Stimulated activated CD4-positive, alpha-beta T cell treated with anti-CD3 and anti-CD28 coated beads, Interleukin-1b, Interleukin-23, amount 100 ng/mL, for 48 hours (primary cell): ENCODE results near the gene ADORA1.

ENCODE experiments used
- DNase-seq: peaks from one replicate; pipeline ENCODE4 v3.0.0-alpha.2; 2020

Gene ADORA1

DNA sequence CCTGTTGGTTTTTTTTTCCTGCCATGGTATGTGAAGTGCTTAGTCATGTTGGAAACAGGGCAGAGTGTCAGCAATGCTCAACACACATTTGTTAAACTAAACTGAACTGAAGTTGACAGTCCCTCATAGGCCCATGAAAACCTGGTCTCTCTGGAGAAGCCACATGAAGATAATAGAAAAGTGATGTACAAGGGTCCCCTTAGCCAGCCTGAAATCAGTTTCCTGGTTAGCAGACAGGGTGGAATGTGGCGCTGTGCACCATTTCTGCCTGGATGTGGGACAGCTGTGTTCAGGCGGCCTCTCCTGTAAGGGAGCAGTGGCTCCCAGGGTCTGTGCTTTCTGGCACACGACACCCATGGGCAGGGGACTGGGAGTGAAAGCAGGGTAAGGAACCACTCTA is 68.8 kb downstream of the ADORA1 start:
- DNase-seq = no peak

DNA sequence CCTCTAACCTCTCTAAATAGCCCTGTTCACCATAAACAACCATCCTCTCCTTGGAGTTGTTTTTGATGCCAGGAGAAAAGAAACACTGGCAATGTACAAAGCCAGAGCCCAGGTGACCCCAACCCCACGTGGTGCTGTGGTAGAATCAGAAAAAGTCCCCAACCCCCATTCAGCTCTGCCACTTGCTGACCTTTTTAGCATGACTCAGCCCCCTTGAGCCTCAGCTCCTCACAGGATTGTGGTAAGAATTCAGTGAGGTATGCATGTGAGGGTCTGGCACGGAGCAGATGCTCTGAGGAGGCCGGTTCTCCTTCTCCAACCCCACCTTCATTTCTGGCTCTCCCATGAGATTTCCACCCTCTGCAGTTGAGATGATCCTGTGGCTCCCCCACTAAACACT is 70.1 kb downstream of the ADORA1 start:
- no peak for DNase-seq

DNA sequence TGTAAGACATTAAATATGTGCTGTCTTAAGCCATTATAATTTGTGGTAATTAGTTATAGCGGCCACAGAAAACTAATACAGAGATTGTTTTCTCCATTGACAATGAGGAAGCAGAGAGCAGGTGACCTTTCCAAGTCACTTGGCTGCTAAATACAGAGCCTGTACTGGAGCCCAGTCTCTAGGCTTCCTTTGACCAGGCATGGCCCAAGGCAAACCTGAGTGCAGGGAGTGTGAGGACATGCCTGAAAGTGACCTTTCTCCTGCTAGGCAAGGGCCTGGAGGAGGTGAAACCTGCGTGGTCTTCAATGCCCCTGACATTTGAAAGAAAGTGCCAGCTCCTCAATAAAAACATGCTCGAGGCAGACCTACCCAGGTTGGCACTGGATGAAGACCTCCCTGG is 71.5 kb downstream of the ADORA1 start:
- DNase-seq = no peak

DNA sequence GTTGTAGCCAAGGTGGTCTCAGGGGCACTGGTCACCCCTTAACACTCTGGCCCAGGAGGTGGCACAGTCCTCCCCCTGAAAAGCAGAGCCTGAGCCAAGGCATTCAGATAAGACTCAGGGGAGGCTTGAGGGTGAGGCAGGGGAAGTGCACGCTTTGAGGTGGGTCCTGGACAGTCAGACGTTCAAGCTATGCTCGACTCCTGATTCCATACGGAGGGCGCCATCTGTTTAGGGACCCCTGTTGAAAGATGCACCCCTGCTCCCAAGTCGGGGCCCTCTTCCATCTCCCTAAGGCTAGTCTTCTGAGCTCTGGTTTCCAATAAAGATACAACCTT is 71.9 kb downstream of the ADORA1 start:
- DNase-seq = no peak

DNA sequence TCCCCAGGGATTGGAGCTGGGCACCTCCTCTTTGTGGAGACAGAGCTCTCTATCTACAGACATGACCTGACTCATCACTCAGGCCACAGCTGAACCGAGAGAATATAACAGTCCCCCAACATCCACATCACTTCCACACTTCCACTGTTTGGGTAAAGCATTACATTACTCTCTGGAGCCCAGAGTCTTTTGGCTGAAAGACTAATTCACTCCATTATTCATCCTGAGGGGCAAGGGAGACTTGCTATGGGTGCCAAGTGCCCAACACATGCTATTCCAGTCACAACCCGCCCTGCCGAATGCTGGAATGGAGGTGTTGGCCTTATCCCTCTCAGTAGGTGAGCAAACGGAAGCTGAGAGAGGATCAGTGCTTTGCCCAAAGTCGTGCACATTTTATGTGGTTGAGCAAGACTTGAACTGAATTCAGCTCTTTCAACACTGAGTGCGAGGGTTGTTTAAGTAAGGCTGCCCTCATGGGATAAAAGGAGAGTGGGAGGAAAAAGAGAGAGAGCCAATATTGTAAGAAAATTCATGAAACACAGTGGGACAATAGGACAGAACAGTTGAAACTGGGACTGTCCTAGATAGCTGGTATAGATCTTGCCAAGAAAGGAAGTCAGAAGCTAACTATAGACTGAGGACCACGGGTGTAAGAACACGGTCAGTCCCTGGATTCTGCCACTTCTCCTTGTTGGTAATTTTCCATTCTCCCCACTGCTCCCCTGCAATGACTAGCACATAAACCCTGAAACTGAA is 72.5 kb downstream of the ADORA1 start:
- DNase-seq = no peak

DNA sequence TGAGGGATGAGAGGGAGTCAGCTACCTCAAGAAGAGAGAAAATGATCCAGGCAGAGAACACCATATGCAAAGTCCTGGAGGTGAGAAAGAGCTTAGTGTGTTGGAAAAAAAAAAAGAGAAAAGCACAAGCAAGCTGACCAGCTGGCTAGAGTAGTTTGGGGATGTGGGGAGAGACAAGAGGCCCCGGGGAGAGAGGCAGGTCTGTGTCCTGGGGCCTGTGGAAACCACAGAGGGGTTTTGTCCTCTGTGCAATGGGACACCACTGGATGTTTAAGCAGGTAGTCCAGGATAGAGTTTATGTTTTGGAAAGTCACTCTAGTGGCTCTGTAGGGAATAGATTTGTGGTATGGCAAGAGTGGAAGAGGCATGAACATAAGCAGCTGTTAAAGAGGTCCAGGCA is 73.4 kb downstream of the ADORA1 start:
- DNase-seq = no peak

DNA sequence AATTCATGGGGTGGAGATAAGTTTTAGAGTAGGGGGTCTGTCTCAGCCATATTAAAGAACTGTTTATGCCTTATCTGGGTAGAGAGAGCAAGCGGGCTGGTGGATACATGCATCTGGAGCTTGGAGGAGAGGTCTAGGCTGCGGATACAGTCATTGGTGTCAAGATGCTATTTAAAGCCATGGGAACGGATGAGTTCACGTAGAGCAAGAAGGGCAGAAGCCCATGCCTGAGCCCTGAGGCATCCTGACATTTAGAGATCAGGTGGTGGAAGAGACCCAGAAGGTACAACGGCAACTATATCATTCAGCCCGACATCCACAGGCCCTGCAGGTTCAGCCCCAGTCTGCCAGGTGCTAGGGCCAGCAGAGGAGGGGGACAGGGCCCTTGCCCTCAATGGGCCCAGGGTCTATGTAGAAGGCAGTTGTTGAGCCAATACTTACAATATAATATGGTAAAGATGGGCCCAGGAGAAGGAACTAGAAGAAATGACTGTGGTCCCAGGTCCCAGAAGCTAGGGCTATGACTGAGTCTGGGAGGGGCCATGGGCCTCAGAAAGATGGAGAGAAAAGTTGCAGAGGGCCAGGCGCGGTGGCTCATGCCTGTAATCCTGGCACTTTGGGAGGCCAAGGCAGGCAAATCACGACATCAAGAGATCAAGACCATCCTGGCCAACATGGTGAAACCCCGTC is 74.1 kb downstream of the ADORA1 start:
- no peak for DNase-seq

DNA sequence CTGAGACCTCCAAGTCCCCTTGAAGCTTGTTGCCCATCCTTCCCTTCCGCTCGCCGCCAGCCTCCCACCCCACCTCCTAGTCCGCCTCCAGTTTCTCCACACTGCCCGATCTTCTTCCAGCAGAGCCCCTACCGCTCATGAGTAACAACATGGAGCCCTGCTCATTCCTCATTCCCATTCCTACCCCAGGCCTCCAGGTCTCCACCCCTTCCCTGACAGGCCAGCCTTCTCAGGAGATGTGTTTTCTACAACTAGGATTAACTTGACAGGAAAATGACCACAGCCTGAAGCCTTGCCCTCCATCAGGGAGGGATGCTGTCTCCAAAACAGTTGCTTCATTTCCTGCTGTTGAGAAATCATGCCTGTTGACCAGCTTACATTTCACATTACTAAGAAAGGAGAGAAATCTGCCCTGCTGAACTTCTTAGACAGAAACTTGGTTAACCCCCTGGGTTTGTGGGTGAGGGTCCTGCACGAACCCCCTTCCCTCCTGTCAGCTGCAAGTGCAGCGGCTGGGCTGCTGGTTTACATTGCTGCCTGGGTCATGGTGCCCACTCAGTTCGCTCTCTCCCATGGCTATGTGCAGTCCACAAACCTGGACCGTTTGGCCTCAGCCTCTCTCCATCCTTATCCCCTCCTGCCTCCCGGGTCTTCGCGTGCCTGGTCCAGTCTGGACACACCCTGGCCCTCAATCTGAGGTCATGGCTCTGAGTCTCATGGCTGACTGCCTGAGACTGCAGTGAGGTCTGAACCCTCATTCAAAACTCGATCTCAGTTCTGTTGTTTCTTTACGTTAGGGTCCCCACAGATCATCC is 75.1 kb downstream of the ADORA1 start:
- DNase-seq = no peak

DNA sequence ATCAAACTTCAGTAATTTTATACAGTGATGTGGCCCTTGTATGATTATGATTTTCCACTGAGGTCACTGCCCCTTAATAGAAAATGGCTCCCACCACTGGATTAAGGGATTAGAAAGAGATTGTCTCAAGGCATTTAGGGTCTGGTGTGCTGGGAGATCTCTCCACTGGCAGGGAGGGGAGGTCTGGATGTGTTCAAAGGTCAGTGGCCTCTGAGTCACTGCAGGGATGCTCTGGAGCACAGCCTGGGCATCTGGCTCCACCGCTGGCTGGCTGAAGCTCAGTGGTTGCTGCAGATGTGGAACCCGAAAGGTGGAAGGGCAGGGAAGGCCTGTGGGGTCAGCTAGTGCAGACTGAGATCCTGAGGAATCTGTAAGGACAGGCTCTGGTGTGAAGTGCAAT is 77.2 kb downstream of the ADORA1 start:
- no peak for DNase-seq

DNA sequence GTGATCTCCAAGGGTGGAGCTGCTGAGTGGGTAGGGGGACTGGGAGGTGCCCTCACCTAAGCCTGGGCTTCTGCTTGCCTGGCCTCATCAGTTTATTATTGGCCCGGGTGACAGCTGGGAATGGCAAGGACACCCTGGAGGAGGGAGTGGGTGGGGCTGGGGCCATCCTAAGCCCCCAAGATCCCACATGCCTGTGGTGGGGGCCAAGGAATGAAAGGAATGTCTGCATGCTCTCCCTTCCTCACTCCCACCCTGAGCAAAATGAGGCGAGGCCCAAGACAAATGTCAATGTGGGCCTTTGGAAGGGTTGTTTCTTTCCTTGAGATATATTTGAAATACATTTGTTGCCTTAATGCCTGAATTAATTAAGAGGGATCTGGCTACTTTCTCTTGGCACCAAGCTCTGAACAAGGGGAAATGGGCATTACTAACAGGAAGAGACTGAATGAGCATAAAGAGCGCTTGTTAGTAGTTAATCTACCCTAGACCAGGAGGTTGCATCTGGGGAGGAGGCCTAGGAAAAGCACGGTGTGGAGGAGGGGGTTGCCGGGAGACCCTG is 78.7 kb downstream of the ADORA1 start:
- DNase-seq = no peak

DNA sequence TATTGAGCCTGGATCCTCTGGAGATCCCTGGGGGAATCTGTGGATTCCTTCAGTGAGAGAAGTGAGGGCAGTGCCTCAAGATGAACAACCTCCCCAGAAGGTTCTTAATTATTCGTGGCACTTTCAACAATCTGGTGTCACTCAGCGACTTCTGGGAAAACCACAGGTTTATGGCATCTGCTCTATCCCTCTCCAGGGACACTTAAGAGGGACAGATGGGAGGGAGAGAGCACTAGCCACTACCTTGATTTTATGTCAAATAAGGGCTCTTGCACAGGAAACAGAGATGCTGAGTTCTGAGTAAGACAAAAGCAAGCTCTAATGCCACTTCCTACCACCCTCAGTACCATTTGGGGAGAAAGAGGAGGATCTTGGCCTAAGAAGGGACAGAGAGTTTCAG is 80.2 kb downstream of the ADORA1 start:
- DNase-seq = no peak

DNA sequence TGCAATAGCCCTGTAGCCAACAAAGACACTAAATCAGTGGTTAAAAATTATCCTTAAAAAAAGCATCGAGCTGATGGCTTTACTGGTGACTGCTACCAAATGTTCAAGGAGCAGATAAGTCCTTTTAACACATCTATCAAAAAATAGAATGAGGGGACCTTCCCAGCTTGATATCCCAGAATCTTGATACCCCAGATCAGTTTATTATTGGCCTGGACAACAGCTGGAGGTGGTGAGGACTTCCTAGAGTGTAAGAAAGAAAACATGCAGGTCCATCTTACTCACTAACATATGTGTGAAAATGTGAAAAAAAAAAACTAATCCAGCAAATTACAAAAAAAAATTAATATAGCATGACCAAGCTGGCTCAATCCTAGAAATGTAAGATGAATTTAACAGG is 80.7 kb downstream of the ADORA1 start:
- DNase-seq = no peak

DNA sequence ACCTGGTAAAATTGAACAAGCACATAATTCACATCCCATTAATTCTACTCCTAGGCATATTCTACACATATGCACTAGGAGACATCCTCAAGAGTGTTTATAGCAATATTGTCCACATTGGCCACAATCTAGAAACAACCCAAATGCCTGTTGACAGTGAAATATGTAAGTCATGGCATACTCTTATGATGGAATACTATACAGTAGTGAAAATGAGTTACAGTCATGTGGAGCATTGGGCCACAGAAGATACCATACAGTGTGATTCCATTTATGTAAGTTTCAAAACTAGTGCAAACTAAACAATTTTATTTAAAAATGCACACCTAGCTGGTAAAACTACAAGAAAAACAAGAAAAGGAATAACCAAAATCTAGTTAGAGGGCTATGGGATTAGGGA is 82.8 kb downstream of the ADORA1 start:
- DNase-seq = no peak

DNA sequence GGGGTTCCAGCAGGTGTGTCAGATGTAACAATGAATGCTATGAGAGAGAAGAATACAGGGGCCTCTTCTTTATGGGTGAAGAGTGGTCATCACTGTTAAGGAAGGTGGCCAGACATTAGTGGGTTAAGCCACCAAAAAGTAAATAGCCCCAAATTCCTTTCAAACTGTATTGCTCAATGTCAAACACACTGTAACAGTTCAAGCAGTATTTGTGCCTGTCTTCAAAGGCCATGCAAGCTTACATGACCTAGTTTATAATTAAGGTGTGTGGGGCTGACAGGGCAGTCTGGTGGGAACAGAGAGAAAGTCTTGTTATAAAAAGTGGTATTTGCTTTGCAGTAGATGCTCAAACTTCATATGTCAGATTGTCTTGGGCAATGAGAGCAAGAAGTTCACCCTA is 83.5 kb downstream of the ADORA1 start:
- DNase-seq = no peak

DNA sequence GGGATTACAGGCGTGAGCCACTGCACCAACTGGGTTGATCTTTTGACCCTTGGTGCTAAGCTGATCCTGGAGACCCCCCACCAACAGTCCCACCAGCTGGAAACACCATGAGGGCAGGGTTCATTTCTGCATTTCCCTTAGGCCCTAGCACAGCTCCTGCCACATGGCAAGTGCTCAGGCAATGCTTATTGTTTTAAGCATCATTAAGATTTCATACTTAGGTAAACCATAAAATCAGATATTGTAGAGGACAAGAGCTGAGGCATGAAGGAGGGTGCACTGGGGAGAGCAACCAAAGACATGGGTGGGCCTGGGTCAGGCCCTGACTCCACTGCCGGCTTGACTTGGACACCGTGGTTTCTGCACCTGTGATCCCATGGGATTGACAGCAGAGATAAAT is 84.3 kb downstream of the ADORA1 start:
- no peak for DNase-seq

DNA sequence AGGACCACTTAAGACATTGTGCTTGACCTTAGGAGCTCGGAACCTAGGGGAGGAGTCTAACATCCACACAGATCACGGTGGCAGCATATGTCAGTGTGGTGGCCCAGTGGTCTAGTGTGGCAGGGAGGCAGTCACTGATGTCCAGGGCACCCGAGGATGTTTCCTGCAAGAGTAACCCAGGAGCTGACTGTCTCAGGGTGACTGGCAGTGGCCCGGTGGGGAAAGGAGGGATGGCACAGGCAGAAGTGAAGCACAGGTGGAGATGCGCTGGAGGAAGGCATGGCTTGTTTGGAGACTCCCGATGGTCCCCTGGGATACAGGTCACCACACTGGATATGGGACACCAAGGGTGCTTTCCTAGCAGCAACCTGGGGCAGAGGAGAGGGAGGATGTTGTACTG is 85.6 kb downstream of the ADORA1 start:
- DNase-seq = no peak

DNA sequence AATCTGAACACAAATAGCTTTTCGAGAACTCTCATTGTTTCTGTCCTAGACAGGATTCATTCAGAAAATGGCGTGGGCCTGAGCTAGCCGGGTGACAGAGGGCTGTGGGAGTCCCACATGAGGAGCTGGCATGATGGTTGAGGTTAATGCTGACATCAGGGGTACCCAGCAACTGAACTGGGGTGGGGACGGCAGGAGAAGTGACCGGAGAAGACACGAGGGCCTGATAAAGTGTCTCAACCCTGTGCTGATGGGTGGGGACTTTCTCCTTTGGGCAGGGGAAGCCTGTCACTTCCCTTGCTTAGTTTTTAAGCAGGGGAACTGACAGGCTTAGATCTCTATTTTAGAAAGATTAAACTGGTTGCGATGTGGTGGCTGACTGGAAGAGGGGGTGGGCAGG is 87.3 kb downstream of the ADORA1 start:
- no peak for DNase-seq

DNA sequence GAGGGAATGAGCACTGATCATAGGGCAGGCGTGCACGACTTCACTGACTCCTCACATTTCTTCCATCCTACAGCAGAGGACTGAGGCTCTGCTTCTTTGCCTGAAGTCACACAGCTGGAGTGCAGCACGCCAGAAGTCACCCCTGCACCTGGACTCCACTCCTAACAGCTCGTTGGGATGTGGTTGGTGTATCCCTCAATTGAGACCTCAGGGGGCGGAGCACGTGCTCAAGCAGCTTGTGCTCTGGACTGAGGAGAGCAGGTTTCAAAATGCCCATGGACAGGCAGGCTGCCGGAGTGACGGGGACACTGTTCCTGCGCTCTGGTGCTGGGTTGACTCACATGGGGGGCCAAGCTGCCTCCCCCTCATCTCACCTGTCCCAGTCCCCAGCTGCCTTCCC is 88.0 kb downstream of the ADORA1 start:
- no peak for DNase-seq

DNA sequence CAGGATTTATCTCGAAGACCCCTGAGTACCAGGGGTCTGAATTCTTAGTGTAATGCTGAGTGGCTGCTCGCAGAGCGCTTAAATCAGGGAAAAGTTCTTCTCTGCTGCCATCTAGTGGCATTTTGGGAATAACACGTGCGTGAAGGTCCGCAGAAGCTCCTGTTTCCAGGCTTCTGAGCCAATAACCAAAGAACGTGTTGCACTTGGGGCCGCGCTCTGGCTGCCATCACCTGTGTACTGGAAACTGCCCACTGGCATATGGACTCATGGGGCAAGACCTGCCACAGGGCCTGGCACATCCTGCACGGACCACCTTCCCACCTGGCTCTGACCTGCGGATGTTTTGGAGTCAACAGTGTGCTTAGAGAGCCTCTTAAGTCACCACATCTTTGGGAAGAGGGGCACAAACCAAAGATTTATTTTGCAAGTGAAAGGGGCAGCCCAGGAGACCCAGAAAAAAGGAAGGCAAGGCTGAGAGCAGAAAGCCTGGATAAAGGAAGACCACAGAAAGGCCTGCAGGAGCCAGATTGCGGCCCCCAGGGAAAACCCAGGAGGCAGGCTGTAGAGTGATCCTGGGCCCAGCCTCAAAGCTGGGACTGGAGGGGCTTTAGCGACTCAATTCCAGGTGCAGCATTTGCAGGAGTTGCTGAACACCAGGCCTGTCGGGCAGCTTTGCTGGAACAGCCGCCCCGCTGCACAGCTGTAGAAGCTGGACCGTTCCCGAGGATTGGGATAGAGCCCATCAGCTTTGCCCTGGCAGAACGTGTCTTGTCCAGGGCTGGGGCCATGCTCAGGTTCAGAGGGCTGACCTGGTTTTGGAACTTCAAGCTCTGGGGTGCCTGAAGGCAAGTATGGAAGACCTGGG is 89.0 kb downstream of the ADORA1 start:
- DNase-seq = peak; percentile 34
